Islet of Langerhans (tissue), 1 donor: ENCODE measurements around the gene CBFA2T2.
"Not testable (repeated sequence)": the region's sequence is repeated elsewhere in the genome, so short reads cannot be mapped to it uniquely, and the experiment has no call there.

Source experiments
- FAIRE-seq: peaks from one replicate; lab custom pipeline; 2011; peaks lifted over from hg19 to GRCh38; lab: Jason Lieb, UNC

The CBFA2T2 gene

DNA sequence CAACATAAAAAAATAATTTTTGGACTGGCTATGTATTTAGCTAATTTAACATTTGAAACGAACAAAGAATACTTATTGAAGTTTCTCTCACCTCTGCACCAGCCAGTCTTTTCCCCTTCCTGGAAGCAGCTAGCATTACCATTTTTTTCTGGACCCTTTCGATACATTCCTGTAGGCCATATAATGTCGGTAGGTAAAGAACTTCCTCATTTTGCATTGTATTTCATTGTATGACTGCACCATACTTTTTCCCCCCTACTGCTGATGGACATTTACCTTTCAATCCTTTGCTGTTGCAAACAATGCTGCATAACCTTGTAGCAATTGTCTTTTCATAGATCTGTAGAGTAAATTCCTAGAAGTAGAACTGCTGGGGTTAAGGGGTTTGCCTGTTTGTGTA lies 17.6 kb downstream of the CBFA2T2 start:
- FAIRE-seq = no peak

DNA sequence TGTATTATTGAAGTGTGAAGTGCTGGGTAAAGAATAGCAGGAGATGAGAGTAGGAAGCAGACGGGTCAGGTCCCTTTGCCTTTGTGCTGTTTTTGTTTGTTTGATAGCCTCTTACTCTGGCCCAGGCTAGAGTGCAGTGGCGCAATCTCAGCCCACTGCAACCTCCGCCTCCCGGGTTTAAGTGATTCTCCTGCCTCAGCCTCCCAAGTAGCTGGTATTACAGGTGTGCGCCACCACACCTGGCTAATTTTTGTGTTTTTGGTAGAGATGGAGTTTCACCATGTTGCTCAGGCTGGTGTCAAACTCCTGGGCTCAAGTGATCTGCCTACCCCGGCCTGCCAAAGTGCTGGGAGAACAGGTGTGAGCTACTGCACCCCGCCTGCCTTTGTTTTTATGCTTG lies 18.1 kb downstream of the CBFA2T2 start:
- not testable (repeated sequence) for FAIRE-seq

DNA sequence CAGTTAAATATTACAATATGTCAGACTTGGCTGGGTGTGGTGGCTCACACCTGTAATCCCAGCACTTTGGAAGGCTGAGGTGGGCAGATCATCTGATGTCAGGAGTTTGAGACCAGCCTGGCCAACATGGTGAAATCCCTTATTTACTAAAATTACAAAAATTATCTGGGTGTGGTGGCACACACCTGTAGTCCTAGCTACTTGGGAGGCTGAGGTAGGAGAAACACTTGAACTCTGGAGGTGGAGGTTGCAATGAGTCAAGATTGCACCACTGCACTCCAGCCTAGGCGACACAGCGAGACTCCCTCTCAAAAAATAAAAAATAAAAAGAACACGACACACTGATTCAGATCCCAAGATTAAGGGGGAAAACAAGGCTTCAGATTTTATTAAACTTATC lies 19.2 kb downstream of the CBFA2T2 start:
- FAIRE-seq = not testable (repeated sequence)

DNA sequence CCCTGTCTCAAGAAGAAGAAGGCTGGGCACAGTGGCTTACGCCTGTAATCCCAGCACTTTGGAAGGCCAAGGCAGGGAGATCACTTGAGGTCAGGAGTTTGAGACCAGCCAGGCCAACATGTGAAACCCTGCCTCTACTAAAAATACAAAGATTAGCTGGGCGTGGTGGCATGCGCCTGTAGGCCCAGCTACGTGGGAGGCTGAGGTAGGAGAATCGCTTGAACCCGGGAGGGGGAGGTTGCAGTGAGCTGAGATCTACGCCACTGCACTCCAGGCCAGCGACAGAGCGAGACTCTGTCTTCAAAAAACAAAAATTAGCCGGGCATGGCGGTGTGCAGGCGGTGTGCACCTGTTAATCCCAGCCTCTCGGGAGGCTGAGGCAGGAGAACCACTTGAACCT lies 22.0 kb downstream of the CBFA2T2 start:
- FAIRE-seq = not testable (repeated sequence)

DNA sequence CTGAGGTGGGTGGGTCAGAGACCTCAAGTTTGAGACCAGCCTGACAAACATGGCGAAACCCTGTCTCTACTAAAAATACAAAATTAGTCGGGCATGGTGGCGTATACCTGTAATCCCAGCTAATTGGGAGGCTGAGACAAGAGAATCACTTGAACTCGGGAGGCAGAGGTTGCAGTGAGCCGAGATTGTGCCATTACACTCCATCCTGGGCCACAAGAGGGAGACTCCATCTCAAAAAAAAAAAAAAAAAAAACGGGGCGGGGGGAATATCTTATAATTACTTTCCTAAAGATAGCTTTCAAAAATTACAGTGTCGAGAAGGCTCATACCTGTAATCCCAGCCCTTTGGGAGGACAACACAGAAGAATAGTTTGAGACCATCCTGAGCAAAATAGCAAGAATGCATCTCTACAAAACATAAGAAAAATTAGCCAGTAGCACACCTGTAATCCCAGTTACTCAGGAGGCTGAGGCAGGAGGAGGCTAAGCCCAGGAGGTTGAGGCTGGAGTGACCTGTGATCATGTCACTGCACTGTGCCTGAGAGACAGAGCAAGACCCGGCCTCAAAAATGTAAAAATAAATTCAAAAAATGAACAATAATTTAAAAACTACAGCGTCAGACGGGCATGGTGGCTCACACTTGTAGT lies 25.8 kb downstream of the CBFA2T2 start:
- no peak for FAIRE-seq

DNA sequence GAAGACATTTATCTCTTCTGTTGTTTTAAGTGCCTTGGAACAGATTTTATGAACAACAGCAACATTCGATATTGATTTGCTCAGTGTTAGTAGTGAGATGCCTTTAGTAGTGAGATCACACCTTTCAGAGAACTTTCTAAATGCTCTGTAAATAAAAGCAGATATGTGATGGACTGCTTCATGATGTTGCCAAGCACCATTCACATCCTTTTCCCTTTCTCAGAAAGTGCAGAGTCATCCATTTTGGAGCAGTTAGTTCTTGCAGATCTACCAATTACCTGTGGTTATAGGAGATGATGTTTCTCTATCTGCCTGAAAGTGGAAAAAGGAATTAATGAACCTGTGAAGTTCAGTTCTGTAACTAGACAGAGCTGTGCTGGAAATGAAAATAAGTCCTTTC lies 27.0 kb downstream of the CBFA2T2 start:
- peak; percentile 76 for FAIRE-seq

DNA sequence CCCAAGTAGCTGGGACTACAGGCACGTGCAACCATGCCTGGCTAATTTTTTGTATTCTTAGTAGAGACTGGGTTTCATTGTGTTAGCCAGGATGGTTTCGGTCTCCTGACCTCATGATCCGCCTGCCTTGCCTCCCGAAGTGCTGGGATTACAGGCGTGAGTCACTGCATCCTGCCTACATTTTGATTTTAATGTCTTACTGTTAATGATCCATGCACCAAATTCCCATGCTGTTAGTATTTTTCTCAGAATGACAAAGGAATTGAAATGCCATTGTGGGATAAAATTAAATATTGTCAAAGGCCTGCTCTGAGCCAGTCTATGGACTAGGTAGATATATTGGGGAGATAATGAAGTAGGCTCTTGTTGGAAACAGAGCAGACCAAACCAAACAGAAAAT lies 28.2 kb downstream of the CBFA2T2 start:
- FAIRE-seq = no peak

DNA sequence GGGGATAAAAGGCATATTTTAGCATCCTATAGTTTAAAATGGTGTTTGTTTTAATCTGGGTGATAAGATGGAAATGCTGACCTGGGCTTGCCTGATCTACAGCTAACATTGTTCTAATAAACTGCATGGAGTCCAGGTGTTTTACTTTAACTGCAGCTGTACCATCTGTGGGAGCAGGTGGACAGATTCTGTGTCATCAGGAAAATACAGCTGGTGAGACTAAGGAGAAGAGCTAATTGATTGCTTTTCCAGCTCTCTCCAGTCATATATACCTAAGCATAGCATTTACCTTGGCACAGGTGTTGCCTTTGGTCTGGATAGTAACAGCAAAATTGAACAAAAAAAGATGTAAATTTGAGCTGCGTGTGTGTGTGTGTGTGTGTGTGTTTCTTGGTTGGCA lies 31.6 kb downstream of the CBFA2T2 start:
- peak; percentile 98 for FAIRE-seq

DNA sequence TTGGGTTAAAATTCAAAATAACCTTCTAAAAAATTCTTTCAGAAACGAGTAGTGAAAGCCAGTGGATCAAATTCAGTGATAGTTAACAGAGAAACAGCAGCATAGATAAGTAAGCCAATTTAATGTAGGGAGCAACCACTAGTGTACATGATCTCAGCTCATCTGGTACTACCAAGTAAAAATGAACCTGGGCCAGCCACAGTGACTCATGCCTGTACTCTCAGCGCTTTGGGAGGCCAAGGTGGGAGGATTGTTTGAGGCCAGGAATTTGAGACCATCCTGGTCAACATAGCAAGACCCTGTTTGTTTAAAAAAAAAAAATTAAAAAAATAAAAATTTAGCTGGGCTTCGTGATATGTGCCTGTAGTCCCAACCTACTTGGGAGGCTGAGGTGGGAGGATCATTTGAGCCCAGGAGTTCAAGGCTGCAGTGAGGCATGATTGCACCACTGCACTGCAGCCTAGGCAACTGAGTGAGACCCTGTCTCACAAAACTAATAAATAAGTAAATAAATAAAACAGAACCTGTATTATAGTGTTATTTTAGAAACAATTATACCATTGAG lies 32.4 kb downstream of the CBFA2T2 start:
- no peak for FAIRE-seq

DNA sequence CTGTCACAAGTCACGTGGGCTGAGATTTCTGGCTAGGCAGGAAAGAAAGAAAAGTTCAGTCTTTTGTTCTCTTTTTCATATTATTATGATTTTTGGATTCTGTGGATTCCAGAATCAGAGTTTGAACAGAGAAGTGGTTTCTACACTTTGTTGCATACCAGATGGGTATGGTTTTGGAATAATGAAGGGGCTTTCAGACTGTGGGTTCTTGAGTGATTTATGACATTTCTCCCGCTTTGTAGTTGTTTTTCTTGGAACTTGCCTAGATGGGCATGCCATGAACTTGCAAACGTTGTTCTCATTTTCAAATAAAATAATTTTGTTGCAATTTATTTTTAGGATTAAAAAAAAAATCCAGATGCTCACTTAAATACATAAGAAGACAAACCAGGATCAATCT lies 34.4 kb downstream of the CBFA2T2 start:
- FAIRE-seq = no peak

DNA sequence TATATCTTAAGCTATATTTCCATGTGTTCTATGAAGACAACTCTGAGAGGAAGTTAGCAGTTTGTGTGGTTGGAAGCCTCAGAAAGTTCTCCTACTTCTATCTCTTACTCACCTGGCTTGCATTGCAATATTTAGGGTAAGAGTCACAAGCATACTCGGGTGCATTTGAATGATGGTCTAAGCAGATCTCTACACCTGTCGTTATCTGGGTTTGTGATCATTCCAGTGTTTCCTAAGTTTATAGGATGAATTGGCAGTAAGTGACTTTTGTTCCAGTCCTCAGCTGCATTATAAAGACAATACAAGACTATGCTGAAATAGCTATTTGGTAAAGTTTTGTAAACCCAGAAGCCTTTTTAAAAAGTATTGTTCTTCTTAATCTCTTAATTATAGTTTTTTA lies 36.9 kb downstream of the CBFA2T2 start:
- FAIRE-seq = no peak

DNA sequence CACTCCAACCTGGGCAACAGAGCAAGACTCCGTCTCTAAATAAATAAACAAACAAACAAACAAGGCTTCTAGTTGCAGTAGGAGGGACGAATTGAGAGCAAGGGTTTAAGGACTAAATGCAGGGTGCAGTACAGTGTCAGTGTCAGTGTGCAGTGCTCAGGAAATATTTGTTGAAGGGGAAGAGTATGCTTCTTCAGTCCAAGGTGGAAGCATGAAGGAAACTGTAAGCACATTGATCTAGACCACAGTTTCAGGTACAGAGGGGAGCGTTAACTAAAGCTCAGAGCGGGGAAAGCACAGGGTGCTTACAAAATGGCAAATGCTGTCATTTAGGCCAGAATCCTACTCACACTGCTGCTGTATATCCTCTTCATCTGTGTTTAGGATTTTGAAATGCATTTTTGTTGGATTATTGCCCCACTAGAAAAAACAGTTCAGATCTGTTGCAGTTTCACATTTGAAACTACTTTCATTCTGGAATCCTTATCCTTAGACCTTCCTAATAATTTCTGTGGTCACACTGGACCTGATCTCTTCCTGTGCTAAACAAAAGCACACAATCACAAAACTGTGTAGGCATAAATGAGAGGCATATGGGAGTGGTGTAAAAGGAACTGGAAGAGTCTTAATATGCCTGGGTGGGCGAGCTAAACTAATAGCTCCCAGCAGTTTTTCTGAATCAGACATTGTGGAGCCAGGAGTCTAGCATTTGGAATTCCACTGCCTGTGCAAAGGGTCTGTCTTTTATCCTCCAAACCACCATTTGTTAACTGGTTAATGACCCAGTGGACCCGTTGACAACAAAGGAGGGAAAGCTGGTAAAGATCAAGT lies 41.4 kb downstream of the CBFA2T2 start:
- no peak for FAIRE-seq

DNA sequence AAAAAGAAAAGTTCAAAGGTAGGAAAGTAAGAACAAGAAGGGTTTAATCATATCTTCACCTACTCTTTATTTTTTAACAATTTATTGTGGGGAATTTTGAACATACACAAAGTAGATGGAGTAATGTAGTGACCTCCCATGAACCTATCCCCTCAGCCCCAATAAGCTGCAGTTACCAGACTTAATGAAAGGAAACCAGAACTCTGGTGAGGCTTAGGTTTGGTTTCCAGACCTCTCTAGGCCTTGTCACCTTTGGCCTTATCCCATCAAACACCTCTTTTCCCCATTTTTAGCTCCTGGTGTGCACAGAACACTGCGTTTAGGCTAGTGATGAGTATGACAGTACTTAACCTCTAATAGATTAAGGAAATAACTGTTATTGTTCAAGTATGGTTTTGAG lies 42.0 kb downstream of the CBFA2T2 start:
- no peak for FAIRE-seq

DNA sequence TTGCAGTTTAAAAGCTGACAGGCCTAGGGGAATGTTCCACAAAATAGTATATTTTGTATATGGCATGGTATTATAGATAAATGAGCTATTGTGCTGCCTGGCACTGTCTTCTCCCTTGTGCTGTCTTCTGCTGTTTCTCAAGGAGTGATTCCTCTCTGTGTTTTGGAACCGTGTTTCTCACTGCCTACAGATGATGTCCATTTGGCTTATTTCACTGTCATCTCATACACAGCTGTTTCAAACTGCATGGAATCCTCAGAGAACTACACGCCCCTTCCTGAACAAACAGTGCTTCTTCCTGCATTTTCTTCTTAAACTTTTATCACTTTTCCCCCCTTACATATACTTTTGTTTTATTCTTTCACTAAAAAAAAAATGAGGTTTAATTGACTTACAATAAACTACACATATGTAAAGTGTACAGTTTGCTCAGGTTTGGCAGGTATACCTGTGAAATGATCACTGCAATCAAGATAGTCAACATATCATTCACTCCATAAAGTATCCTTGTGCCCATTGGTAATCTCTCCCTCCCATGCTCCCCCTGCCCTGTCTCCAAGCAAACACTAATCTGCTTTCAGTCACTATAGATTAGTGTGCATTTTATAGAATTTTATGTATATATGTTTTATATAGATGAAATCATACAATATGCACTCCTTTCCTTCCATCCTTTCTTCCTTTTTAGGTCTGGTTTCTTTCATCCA lies 43.0 kb downstream of the CBFA2T2 start:
- FAIRE-seq = no peak

DNA sequence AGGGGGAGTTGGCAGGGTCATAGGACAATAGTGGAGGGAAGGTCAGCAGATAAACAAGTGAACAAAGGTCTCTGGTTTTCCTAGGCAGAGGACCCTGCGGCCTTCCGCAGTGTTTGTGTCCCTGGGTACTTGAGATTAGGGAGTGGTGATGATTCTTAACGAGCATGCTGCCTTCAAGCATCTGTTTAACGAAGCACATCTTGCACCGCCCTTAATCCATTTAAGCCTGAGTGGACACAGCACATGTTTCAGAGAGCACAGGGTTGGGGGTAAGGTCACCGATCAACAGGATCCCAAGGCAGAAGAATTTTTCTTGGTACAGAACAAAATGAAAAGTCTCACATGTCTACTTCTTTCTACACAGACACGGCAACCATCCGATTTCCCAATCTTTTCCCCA lies 45.8 kb downstream of the CBFA2T2 start:
- not testable (repeated sequence) for FAIRE-seq

DNA sequence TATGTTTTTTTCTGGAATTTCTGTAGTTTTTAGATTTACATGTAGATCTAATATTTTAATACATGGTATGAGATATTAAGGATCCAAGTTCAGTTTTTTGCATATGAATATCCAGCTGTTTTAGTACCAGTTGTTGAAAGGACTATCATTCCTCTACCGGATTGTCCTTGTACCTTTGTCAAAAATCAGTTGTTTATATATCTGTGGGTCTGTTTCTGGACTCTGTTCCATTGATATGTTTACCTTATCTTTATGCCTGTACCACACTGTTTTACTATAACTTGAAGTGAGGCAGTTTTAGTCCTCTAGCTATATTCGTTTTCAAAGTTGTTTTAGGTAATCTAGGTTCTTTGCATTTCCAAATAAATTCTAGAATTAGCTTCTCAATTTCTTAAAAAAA lies 47.7 kb downstream of the CBFA2T2 start:
- FAIRE-seq = no peak

DNA sequence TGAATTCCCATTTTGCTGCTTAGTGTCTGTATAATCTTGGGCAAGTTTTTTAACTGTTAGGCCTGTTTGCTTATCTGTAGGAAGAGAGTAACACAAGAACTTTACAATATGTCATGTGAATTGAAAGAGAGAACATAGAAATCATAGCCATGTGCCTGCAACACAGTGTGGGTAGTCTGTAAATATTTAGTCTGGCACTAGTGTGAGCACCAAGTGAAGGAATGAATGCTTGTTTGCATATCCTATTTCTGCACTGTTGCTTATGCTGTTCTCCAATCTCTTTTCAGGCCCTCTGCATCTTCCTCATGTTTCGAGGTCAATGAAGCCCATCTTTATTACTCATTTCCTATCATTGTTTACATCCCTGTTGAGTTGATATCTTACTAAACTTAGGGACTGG lies 49.2 kb downstream of the CBFA2T2 start:
- FAIRE-seq = no peak

DNA sequence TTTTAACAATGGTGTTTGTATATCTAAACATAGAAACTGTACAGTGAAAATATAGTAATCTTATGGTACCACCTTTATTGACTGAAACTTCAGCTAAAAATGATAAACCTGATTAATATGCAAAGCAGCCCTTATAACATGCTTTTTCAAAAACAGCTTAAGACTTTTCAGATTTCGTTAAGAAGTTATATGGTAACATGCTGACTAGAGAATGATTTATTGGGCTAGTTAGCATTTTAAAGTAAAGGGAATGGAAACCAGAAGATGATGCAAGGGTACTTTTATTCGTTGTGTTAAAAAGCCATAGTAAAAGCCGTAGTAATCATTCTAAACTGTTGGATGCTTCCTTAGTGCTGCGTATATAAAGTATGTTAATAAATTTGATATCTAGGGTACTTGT lies 50.5 kb downstream of the CBFA2T2 start:
- no peak for FAIRE-seq

DNA sequence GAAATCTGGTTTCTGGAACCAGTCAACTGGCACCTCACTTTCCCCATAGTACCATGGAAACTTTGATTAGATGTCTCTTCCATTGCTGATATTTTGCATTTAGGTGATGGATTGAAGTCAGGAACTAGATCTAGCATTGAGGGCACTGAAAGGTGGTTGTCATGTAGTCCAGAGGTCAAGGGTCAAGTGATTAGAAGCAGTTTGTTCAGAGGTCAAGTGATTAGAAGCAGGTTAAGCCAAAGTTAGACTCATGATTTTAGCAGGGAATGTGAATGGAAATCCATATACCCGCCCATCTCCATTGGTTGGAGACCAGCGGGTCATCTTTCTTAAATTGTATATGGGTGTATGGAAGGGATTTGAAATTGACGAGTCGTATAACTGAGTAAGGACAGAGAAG lies 51.2 kb downstream of the CBFA2T2 start:
- no peak for FAIRE-seq

DNA sequence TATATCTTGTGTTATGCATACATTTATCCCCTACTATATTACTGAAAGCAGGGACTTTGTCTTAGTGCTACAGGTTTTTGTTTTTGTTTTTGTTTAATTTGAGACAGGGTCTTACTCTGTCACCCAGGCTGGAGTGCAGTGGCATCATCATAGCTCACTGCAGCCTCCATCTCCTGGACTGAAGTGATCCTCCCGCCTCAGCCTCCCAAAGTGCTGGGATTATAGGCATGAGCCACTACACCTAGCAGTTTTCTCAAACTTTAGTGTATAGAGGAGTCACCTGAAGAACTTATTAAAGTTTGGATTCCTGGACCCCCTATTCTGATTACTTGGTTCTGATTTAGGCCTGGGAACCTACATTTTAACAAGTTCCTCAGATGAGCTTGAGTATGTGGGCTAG lies 51.9 kb downstream of the CBFA2T2 start:
- no peak for FAIRE-seq

DNA sequence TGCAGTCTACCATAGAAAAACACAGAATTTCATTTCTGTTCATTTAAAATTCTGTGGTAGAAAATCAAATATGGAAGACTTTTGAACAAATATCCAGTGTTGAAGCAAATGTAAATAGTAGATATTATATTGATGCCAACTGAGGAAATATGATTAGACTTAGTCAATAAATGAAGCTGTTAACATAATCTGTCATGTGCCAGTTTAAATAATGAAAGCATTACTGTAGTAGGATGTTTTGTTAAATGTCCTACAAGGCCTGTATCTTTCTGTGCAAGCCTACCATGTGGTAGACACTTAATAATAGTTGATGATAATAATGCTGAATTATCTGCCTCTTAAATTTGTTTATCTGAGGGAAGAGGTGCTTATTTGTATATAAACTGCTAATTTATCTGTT lies 55.9 kb downstream of the CBFA2T2 start:
- FAIRE-seq = no peak

DNA sequence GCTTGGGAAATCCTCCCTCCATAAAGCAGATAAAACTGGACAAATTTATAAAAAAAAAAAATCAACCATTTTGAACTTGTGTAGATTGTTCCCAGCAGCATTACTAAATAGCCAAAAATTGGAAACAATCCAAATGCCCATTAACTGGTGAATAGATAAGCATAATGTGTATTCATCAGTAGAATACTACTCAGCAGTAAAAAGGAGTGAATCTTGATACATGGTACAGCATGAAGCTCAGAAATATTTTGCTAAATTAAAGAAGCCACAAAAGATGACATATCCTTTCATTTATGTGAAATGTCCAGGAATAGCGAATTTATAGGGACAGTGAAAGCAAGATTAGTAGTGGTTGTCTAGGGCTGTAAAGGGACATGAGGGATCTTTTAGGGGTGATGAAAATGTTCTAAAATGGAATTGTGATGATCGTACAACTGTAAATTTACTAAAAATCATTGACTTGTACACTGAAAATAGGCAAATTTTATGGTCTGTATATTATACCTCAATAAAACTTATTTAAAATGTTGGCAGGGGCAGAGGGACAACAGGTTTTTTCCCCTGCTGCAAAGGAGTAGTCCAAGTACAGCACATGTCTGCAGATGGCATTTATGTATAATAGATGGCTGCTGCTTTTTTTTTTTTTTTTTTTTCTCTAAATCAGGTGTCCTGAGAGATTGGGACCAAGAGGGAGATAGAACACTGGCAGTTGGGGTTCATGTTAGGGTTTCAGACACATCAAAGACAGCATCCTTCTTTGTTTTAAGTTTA lies 59.5 kb downstream of the CBFA2T2 start:
- FAIRE-seq = no peak
